Measurements from ENCODE around the gene CIT.
"Not testable (repeated sequence)": the region's sequence is repeated elsewhere in the genome, so short reads cannot be mapped to it uniquely, and the experiment has no call there.

Gene CIT

DNA sequence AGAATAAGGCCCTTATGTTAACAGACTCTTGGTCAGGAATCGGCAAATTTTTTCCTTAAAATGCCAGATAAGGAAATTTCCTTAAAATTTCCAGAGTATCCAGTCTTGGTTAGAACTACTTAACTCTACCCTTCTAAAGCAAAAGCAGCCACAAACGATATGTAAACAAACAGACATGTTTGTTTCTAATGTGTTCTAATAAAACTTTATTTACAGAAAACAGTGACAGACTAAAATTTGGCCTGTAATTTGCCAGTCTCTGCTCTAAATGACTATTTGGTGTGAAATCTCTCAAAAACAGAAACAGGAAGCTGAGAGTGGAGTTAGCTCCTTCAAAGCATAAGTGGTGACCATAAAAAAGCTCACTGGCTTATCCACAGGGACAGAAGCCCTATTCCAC is 131.0 kb downstream of the CIT start:
- DNase-seq (ENCODE audit: low read depth in 3 of 3, low spot score in 1 of 3) = no peak

DNA sequence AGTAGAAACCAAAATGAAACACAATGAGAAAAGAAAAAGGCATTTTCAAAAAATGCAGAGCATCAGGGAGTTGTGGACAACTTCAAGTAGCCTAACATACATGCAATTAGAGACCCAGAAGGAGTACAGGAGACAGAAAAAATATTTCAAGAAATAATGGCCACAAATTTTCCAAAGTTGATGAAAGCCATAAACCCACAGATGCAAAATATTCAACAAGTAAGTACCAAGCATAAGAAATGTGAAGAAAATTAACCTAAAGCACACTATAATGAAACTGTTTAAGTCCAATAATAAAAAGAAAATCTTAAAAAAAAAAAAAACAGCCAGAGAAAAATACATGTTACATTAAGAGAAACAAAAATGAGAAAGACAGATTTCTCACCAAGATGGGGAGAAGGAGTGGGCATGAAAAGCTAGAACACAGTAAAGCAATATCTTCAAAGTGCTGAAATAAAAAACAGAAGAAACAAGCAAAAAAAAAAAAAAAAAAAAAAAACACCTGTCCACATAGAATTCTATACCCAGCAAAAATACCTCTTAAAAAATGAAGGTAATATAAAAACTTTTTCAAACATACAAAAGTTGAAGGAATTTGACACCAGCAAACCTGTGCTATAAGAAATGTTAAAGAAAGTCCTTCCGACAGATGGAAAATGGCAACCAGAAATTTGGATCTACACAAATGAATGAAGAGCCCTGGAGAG is 132.1 kb downstream of the CIT start:
- DNase-seq (ENCODE audit: low read depth in 3 of 3, low spot score in 1 of 3) = no peak

DNA sequence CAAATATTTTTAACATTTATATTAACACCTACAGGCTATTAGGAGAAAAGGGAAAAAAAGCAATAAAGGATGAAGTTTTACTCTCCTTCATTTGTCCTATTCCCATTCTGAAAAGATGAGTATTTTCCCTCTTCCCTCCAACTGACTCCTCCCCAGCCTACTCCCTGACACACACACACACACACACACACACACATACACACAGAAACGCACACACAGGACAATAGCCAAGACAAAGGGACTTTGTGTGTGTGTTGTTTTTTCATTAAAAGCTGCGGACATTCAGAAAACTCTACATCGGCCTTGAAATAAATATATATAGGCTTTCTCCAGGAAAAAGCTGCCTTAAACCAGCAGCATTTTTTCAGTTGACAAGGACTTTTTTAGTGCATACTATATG is 134.4 kb downstream of the CIT start:
- DNase-seq (ENCODE audit: low read depth in 3 of 3, low spot score in 1 of 3) = no peak

DNA sequence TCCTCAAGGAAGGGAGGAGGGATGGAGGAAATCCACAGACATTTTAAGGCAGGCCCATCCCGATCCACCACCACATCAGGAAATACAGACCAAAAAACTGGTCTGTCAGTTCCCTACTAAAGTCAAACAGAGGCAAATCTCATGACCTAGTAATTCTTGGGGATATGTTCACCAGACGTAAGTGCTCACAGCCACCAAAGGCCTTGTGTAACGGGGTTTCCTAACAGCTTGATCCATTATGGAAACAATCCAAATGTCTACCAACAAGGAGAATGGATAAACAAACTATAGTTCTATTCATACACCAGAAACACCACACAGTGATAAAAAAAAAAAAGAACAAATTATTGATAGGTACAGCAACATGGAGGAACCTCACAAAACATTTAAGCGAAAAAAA is 136.3 kb downstream of the CIT start:
- DNase-seq (ENCODE audit: low read depth in 3 of 3, low spot score in 1 of 3) = no peak

DNA sequence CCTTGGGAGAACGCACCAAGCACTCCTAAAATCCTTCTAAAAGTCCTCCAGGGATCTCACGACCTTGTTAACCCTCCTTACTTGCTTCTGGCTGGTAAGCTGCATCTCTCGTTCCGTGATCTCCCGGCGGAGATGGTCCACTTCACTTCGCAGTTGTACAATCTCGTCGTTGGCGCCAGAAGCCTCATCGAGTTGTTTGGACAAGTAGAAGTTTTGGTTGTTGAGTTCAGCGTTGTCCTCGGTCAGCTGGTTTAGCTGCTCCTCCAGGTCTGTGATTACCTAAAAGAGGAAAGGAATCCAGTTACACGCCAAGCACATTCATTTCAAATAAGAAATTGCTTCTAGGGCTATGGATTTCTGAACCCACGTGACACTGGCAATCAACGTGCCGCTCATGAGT is 142.0 kb downstream of the CIT start:
- DNase-seq (ENCODE audit: low read depth in 3 of 3, low spot score in 1 of 3) = no peak

DNA sequence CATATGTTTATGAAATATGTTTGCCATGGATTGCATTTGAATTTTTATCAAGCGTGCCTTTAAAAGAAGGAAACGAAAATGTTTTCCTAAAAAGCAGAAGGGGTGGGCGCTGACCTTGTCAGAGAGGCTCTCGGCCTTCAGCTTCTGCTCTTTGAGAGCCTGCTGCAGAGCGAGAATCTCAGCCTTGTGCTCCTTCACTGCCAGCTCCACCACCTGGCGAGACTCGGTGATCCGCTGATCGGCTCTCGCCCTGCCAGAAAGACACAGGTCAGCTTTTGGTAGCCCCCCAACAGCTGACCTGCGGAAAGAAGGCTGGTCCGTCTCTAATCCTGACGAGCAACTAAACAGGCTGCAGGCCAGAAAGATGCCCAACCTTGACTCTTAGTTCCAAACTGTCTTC is 146.7 kb downstream of the CIT start:
- no peak for DNase-seq (ENCODE audit: low read depth in 3 of 3, low spot score in 1 of 3)

DNA sequence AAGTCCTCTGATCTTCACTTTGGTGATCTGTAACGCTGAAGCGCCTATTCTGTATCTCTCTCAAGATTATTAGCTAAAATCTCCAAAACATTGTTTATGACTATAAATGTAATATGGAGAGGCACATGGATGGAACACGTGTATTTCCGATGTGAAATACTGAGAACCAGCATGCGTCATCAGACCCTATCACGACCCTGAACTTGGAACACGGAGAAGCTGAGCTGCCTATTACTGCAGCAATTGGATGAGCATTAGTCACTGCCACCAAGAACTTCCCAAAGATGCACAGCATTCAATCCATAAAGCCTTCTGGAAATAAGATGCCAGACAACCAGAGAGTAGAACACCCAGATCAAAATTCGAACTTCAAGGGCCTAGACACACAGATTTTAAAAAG is 147.2 kb downstream of the CIT start:
- DNase-seq (ENCODE audit: low read depth in 3 of 3, low spot score in 1 of 3) = no peak

DNA sequence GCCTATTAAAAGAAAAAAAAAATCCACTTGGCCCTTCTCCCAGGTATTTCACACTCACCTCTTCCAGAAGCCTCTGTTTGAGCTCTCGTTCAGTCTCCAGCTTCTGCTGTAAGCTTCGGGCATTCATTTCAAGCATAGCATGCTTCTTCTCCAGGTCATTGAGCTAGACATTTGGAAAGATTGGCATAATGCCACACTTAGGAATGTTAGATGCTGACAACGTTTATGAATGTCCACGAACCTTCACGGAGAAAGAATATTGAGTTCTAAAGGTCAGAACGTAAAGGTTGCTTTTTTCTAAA is 148.7 kb downstream of the CIT start:
- no peak for DNase-seq (ENCODE audit: low read depth in 3 of 3, low spot score in 1 of 3)

DNA sequence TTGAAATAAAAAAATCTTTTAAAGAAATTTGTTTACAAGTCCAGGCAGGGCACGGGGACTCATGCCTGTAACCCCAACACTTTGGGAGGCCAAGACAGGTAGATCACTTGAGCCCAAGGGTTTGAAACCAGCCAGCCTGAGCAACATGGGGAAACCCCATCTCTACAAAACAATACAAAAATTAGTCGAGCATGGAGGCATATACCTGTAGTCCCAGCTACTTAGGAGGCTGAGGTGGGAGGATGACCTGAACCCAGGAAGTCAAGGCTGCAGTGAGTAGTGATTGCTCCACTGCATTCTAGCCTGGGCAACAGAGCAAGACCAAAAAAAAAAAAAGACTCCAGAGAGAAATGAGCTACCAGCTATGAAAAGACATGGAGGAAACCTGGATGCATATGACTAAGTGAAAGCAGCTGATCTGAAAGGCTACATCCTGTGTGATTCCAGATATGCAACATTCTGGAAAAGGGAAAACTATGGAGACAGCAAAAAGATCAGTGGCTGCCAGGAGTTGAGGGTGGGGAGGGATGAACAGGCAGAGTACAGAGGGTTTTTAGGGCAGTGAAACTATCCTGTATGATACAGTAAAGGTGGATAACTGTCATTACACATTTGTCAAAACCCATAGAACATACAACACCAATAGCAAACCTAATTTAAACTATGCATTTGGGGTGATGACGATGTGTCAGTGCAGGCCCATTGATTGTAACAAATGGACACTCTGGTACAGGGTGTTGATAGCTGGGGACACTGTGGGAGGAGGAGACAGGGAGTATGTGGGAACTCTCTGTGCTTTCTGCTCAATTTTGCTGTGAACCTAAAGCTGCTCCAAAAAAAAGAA is 149.3 kb downstream of the CIT start:
- no peak for DNase-seq (ENCODE audit: low read depth in 3 of 3, low spot score in 1 of 3)

DNA sequence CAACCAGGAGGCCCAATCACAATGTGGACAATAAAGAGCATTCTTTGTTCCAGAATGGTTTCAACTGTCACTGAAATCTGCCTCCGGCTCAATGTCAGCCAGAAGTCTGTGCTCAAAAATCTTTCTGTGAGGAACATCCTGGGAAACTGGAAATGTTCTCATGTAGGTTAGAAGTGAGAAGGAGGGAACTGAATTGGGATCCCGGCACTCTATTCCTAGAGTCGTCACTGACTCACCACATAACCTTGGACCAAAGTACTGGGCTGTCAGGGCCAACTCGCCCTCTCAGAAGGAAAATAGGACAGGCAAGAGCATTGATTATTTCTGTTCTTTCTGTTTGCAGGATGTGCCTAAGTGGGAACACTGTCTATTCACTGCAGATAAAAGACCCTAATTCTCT is 151.6 kb downstream of the CIT start:
- no peak for DNase-seq (ENCODE audit: low read depth in 3 of 3, low spot score in 1 of 3)

DNA sequence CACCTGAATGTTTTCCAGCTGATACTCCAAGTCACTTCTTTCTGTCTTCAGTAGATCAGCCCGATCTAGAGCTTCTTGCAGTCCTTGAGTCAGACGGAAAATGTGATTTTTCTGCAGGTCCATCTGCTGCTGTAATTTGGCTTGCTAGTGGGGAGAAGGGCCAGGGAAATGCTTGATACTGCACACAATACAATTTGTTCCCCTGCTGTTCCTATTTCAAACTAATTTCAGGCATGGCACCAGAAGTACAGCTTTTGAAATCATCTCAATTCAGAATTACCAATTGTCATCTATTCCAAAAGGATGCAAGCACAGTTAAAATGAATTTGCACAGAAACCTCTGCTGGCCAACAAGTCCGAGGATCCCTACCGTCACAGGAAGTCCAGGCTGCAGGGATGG is 155.8 kb downstream of the CIT start:
- DNase-seq (ENCODE audit: low read depth in 3 of 3, low spot score in 1 of 3) = no peak

DNA sequence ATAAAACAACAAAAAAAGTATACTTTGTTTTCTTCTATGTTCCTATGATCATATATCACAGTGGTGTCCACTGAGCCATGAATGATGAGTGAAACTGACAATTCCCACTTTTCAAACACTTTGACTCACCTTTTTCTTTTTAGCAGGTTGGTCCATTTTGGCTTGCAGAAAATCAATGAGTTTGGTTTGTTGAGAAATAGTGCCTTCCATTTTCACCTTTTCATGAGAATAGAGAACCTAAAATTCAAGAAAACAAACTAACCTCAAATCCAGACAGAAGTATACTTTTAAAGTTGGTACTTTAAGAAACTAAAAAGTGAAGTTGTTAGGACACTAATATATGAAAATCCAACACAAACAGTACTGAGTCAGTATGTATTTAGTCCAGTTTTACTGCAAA is 156.8 kb downstream of the CIT start:
- no peak for DNase-seq (ENCODE audit: low read depth in 3 of 3, low spot score in 1 of 3)

DNA sequence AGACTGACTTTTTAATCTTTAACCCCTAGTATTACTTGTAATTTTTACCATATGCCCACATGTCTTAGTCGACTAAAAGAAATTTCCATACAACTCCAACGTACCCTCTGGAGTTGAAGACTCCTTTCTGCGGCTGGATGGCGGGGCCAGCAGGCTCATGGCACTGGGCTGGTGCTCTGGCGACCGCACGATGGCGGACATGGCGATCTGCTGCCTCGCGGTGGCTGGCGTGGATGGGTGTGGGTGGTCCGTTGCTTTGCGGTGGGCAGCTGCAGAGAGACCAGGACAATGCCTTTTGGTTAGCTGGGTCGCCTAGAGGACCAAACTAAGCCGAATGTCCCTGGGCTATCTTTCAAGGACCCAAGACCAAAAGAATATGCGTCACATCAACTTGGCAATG is 159.0 kb downstream of the CIT start:
- DNase-seq (ENCODE audit: low read depth in 3 of 3, low spot score in 1 of 3) = no peak

DNA sequence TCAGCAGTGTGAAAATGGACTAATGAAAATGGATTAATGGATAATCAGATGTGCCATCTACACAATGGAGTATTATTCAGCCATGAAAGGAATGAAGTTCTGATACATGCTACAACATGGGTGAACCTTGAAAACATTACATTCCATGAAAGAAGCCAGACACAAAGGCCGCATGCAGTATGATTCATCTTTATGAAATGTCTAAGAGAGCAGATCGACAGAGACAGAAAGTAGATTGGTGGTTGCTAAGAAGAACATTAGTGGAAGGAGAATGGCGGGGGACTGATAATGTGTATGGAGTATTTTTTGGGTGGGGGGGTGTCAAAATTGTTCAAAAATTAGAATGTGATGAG is 161.9 kb downstream of the CIT start:
- no peak for DNase-seq (ENCODE audit: low read depth in 3 of 3, low spot score in 1 of 3)

DNA sequence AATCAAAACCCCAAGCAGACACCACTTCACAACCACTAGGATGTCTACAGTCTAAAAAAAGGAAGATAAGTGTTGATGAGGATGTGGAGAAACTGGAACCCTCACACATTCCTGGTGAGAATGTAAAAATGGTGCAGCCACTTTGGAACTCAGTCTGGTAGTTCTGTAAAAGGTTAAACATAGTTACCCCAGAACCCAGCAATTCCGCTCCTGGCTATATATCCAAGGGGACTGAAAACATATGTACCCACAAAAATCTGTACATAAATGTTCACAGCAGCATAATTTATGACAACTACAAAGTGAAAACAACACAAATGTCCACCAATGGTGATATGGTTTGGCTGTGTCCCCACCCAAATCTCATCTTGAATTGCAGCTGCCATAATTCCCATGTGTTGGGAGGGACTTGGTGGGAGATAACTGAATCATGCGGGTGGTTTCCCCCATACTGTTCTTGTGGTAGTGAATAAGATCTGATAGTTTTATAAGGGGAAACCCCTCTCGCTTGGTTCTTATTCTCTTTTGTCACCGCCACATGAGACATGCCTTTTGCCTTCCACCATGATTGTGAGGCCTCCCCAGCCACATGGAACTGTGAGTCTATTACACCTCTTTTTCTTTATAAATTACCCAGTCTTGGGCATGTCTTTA is 162.4 kb downstream of the CIT start:
- no peak for DNase-seq (ENCODE audit: low read depth in 3 of 3, low spot score in 1 of 3)

DNA sequence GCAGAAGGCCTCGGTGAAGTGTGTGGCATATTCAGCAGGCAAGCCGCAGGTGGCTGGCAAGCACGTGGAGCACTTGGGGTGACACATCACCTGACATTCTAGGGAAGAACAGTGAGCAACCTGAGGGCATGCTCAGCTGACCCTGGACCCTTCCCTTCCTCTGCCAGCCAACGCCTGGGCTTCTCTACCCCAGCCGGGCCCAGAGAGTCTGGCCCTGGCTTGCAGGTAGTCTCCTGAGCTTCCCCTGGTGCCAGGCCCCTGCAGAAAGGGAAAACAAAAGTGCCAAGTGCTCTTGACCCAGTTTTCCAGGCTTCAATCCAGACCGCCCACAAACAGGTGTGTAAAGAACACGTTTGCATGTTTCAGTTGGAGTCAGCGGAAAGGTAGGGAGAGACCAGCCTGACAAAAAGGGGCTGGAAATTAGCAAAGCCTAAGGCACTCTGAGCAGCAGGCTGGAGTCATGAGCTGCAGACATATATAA is 163.5 kb downstream of the CIT start:
- no peak for DNase-seq (ENCODE audit: low read depth in 3 of 3, low spot score in 1 of 3)

DNA sequence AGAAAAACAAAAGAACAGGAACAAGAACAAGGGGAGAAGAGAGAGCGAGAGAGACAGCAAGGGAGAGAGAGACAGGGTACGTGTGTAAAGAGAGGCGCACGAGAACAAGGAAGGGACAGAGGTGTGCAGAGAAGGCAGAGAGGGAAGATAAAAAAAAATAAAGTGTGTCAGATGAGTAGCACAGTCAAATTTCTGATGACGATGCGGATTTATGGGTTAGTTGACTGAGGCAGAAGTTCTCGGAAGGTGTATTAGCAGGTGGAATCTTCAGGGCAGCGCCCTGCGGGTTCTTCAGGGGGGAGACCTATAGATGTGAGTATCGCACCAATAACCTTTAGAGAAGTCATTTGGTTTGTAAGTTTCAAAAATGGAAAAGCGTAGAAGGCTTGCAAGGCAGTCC is 164.4 kb downstream of the CIT start:
- no peak for DNase-seq (ENCODE audit: low read depth in 3 of 3, low spot score in 1 of 3)

DNA sequence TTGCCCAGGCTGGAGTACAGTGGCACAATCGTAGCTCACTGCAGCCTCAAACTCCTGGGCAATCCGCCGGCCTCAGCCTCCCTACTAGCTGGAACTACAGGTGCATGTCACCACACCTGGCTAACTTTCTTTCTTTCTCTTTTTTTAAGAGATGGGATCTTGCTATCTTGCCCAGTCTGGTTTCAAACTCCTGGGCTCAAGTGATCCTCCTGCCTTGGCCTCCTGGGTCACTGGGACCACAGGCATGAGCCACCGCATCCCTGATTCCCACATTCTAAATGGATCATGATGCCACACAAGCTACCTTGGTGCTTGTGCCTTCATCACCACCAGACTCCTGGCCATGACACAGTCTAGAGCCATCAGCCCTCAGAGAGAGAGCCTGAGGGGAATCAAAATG is 165.4 kb downstream of the CIT start:
- no peak for DNase-seq (ENCODE audit: low read depth in 3 of 3, low spot score in 1 of 3)

DNA sequence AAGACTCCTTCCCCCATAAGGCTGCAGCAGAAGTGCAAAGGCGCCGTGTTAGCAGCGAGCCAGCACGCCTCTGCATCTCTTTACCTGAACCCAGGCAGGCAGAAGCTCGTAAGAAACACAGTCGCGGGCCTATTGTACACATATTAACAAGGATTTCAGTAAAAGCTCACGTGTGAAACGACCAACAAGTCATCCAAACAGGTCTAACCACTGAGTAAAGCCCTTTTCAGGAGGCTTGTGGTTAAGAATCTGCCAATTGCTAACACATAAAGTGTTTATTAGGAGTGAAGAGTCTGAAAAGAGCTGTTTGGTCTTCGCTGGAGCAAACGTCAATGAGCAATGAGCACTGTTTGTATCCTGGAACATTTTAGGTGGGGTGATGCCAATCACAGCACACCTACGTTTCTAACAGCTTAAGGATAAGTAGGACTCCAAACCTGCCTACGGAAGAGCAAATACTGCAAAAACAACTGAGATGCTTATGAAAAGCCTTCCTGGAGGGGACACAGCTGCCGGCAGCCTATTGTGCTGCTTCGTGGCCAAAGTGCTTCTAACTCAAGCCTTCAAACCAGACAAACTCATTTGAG is 166.1 kb downstream of the CIT start:
- DNase-seq (ENCODE audit: low read depth in 3 of 3, low spot score in 1 of 3) = no peak

DNA sequence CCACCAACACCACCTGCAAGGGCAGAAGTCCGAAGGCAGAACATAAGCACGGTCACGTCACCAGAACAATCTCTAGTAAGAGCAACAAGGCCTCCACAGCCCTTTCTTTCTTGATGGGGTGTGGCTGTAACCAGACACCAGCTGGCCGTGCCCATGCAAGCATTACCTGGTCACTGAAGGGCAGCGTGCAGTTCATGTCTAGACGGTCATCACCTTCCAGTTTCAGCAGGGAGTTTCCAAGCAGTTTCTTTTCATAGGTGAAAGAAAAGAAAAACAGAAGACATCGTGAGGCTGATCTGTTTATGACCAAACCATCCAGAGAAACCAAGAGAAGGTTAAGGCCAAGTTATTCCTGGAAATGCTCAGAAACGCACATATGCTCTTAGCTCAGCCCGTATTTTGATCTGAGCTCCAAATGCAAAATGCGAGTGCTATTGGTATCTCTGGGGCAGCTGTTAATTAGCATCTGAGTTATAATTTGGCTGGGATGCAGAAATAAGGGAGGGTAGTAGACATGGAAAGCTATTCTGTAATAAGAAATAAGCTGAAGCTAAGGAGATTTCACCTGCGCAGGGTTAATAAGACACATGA is 166.7 kb downstream of the CIT start:
- DNase-seq (ENCODE audit: low read depth in 3 of 3, low spot score in 1 of 3) = no peak

DNA sequence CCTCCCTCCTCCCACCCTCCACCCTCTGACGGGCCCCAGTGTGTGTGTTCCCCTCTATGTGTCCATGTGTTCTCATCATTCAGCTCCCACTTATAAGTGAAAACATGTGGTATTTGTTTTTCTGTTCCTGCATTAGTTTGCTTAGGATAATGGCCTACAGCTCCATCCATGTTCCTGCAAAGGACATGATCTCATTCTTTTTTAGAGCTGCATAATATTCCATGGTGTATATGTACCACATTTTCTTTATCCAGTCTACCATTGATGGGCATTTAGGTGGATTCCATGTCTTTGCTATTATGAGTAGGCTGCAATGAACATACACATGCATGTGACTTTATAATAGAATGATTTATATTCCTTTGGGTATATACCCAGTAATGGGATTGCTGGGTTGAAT is 170.7 kb downstream of the CIT start:
- not testable (repeated sequence) for DNase-seq (ENCODE audit: low read depth in 3 of 3, low spot score in 1 of 3)

DNA sequence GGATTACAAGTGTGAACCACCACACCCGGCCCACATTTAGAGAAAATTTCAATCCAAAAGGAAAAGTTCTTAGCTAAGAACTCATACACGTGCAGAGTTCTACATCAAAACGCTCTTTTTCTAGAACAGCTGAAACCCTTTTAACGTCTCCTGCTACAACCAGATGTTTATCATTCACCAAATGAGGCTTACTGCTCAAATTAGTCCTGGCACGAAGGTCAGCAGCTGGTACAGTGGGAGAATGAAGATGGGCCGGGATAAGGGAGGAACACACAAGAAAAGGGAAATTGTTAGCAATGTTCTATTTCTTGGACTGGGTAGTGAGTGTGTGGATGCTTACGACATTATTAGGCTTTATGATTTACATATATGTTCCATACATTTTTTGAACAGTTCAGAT is 171.9 kb downstream of the CIT start:
- DNase-seq (ENCODE audit: low read depth in 3 of 3, low spot score in 1 of 3) = no peak
